ENCODE data around the gene NFIA.

- TF ChIP-seq CTCF (conservative IDR thresholded peaks at IDR 0.05; ENCODE audit: low read depth, low read length) (no peak), EZH2 (IDR thresholded peaks at IDR 0.05; ENCODE audit: low read length, unreplicated experiment) (no peak)
Observed at GRCh38 chr1:61160526-61160925, 78.2 kb downstream of the NFIA start.

Measured in PC-3 (cell line).